HG03159 (cell line): Measurements from ENCODE around the gene PTPRN2.
"Not testable (repeated sequence)": the region's sequence is repeated elsewhere in the genome, so short reads cannot be mapped to it uniquely, and the experiment has no call there.

Source experiments
- ATAC-seq: cut with Tn5 transposase; IDR thresholded peaks from one replicate; pipeline ENCODE4 v1.9.1; 2021; ENCODE audit warnings: mild to moderate bottlenecking, moderate library complexity; ENCODE audit not compliant: unreplicated experiment

The PTPRN2 gene

DNA sequence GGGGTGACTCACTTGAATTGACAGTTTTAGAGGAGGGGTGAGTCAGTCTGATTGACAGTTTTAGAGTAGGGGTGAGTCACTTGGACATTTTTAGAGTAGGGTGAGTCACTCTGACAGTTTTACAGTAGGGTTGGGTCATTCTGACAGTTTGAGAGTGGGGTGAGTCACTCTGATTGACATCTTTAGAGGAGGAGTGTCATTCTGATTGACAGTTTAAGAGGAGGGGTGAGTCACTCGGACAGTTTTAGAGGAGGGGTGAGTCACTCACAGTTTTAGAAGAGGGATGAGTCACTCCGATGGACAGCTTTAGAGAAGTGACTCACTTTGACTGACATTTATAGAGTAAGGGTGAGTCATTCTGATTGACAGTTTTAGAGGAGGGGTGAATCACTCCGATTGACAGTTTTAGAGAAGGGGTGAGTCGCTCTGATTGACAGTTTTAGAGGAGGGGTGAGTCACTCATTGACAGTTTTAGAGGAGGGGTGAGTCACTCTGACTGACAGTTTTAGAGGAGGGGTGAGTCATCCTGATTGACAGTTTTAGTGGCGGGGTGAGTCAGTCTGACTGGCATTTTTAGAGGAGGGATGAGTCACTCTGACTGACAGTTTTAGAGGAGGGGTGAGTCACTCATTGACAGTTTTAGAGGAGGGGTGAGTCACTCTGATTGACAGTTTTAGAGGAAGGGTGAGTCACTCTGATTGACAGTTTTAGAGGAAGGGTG is 655.0 kb downstream of the PTPRN2 start:
- no peak for ATAC-seq

DNA sequence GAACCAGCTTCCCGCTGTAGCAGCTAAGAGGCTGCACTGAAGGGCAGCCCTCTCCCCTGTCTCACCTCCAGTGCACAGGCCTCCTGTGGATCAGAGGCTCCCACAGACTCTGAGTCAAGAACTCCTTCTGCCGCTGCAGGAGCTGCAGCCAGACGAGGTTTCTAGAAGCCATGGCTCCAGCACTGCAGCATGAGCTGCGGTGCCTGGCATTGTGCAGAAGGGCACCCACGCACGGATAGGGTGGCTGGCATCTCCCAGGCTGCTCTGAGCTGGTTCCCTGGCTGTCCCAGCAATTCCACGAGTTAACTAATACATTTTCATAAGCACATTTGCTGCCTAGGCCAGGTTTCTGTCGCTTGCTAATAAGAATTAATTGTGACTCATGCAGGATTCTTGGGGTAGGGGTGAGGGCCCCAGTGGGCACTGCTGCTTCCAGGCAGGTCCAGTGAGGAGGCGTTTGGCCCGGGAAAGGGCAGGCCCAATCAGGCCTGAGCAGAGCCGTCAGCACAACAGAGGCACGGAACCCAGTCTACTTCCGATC is 656.6 kb downstream of the PTPRN2 start:
- ATAC-seq = no peak

DNA sequence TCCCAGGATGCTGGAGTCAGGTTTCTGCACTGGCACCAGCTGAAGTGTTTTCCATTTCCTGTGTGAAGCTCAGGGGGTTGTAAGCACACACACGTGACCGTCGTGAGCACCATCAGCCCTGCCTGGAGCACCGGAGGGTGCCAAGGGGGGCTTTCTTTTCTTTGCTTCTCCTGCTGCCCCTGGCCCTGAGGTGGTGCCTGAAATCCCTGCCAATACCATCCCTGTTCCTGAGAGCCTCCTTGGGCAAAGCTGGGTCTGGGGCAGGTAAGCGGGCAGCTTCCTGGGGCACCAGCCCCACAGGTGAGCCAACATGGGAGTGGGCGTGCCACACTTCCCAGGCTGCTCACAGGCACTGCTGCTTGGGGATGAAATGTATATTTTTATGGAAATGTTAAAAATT is 657.2 kb downstream of the PTPRN2 start:
- ATAC-seq = no peak

DNA sequence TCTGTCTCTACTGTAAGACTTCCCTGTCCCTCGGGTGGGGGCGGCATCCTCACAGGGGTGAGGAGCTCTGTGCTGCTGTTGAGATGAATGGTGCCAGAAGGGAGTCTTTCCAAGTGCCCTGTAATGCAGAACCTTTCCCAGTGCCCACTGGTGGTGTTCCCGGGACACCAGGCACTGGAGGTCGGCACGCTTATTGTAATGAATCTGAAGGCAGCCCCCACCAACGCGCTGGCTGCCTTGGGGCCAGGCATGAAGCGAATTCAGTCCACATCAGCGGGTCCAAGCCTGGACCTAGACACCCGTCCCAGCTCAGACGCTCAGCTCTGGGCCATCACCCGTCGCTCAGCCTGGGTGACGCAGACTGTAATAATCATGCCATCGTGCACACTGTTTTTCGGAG is 658.0 kb downstream of the PTPRN2 start:
- ATAC-seq = no peak

DNA sequence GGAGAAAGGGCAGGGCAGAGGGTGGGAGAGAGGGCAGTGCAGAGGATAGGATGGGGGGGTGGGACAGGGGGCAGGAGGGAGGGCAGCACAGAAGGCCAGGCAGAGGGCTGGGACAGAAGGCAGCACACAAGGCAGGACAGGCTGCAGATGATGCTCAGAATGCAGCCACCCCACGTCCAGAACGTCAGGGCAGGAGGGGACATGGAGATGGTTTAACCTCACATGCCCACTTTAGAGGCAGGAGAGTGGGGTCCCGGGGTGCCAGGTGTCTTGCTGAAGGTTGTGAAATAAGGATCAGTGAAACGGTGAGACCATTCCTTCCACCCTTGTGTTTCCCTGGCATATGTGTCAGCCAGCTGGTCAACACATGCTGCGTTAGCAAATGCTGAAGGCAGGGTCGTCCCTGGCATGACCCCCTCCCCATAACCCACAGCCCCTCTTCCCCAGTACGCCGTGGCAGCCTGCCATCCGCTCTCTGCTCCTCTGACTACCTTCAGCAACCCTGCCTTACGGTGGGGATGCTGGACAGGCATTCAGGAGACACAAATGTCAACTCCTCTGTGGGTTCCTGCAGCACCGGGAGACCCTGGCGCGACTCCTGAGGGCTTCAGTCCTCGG is 658.7 kb downstream of the PTPRN2 start:
- ATAC-seq = no peak

DNA sequence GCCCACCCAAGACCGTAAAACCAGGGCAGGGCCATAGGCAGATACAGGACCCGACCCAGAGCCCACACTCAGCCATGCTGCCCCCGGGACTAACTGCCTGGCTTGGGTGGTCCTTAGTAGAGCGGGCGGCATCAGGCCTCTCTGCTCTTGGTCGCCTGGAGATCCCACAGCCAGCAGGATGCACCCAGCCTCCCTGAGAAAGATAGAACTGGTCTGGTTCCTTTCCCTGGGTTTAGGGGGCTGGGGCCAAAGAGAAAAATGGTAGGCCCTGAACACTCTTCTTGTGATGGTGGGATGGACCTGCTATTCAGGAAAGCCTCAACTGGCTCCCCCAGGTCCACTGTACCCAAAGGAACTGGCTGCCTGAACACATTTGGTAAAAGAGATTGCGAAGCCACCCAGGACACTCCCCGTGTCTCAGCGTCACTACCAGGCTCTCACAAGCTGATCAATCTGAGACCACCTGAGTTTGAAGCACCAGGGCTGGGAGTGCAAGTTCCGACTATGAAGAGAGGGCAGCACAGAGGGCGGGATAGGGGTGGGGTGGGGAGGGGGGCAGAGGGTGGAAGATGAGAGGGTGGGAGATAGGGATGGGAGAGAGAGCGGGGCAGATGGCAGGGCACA is 659.3 kb downstream of the PTPRN2 start:
- no peak for ATAC-seq

DNA sequence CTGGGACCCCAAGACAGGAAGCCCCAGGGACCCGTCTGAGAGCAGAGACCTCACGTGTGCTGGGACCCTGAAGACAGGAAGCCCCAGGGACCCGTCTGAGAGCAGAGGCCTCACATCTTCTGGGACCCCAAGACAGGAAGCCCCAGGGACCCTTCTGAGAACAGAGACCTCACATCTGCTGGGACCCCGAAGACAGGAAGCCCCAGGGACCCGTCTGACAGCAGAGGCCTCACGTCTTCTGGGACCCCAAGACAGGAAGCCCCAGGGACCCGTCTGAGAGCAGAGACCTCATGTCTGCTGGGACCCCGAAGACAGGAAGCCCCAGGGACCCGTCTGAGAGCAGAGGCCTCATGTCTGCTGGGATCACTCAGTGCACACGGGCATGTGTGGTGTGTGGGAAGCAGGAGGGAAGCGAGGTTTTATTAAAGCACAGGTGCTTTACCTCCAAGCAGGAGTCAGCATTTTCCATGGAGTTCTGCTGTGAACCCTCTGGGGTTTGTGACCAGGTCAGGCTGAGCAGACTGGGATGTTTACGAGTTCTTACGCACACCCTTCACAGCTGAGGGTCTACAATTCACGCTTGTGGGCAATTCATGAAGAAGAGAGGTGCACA is 660.2 kb downstream of the PTPRN2 start:
- ATAC-seq = no peak

DNA sequence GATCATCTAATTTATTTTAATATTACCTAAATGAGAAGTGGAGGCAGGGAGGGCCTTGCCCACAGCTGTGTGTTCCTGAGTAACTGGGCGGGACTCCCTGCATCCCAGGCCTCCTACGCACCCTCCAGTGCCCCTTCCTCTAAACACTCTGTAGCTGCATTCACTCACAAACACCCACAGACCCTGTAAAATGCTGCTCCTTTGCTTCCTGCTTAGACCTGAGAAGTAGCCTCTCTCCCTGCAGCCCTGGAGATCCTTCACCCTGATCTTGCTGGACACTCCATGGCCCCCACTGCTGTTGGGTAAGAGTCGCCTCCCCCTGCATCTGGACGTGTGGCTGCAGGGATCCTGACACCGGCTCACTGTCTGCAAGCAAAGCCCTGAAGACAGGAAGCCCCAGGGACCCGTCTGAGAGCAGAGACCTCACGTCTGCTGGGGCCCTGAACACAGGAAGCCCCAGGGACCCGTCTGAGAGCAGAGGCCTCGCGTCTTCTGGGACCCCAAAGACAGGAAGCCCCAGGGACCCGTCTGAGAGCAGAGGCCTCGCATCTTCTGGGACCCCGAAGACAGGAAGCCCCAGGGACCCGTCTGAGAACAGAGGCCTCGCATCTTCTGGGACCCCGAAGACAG is 661.0 kb downstream of the PTPRN2 start:
- ATAC-seq = no peak

DNA sequence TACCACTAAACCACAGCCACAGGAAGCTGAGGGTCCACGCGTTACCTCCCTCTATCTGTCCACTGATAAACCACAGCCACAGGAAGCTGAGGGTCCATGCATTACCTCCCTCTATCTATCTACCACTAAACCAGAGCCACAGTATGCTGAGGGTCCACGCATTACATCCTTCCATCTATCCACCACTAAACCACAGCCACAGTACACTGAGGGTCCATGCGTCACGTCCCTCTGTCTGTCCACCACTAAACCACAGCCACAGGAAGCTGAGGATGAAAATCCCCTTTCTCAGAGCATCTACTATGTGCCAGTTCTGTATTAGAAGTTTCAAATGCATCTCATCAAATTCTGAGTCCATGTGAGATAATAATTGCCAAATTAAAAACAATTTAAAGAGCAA is 661.5 kb downstream of the PTPRN2 start:
- ATAC-seq = no peak

DNA sequence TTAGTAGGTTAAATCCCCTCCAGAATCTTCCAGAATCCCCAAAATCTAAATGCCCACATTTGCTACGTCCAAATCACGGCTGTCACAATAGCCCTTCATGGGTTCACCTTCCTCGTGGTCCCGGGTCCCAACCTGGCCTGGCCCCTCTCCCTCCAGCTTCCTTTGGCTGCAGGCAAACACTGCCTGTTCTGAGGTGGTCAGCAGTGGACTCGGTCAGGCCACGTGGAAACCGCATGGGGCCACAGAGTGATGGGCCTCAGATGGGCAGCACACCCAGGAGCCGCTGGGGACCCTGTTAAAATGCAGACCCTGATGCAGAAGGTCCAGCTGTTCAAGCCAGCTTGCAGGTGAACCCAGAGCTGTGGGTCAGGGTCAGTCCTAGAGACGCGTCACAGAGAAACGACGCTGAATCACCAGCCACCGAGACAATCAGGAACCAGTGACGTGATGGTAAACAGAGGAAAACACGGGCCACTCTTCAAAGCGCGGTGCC is 662.2 kb downstream of the PTPRN2 start:
- ATAC-seq = no peak

DNA sequence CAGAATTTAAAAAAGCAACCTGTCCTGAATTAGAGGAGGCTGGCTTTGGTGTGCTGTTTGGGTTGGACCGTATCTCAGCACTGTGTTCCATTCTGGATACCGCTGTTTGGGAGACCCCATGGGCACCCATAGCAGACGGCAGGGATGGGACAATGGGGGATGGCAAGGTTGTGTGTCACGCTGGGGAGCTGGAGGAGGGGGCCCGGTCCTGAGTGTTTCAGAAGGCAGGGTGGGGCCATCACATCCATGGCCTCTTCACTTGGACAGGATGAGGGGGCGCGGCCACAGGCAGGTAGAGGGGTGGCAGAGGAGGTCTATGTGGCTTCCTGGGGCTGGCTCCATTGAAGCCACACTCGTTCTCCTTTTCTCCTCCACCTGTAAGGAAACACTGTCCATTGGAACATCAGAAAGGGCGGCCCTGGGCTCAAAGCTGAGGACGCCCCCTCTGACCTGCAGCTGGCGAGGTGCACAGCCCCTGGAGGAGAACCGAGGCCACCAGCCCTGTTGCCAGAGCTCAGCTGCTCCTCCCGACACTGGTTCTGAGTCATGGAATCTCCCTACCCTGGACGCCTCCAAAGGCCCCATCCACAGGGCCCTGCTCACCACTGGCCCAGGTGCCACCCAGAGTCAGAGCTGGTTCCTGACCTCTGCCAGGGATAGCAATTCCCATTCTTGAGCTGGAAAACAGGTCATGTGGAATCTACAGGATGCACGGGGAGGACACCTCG is 663.6 kb downstream of the PTPRN2 start:
- no peak for ATAC-seq

DNA sequence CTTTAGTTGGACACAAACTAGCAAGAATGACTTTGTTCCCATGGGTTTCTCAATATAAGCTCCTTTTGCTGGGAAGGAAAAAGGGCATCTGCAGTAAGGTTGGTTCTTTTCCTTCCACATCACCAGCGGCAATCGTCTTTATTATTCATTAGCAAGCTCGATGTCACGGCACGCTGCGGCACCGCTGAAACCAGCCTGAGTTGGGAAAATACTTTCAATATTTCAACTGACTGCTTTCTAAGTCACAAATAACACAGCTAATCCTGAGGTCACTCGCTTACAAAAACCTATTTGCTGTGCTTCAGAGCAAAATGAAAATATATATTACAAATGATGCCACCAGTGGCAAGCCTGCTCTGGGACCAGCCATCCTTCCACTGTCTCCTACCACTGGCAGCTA is 665.0 kb downstream of the PTPRN2 start:
- ATAC-seq = no peak

DNA sequence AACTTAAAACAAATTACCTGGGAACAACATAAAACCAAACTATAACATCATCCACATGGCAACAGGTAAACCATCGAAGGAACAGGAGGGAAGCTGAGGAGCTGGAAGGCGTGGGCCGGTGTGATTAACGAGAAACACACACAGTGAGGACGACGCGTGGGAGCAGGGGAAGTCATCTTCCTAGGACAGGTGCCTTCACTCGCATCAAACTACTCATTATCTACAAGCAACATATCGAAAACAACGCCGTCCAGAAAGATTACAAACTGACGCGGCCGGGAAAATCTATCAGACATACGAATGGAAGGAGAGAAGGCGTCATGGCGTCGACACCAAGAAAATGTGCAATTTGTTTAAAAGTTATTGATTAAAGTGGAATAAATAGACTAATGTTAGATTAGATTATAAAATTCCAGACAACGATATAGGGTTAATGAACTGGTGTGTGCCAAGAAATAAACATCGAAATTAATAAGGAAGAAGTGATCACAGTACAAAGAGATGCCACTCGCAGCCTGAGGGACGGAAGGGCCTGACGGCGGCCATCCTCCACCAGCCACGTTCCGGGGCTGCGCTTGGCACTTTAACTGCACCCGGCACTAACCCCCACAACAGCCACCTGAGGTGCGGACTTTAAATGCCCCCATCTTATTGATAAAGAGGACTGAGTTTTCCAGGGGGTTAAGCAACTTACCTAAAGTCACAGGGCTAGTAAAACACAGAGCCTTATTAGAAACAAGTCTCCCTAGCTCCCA is 669.1 kb downstream of the PTPRN2 start:
- no peak for ATAC-seq

DNA sequence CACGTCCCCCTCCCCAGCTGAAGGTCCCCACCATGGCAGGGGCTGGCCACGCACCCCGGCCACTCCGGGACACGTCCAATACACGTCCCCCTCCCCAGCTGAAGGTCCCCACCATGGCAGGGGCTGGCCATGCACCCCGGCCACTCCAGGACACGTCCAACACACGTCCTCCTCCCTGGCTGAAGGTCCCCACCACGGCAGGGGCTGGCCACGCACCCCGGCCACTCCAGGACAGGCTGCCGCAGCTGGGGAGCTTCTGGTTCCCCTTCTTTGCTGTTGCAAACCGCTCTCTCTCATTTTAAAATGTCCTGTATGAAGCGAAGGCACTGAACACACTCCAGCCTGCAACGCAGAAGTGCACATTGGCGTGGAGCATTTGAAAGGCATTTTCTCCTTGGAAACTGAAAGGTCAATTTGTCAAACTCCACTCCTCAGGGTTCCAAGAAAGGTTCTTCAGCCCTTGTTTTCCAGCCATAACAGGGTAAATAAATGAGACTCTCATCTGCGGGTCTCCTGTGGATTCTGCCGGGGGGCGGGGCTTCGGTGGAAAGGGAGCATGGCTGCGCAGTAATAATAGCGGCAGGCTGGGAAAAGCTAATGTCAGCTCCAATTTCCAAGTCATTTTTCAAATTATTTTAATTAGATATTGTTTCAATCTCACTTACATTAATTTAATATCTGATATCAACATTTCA is 670.5 kb downstream of the PTPRN2 start:
- no peak for ATAC-seq

DNA sequence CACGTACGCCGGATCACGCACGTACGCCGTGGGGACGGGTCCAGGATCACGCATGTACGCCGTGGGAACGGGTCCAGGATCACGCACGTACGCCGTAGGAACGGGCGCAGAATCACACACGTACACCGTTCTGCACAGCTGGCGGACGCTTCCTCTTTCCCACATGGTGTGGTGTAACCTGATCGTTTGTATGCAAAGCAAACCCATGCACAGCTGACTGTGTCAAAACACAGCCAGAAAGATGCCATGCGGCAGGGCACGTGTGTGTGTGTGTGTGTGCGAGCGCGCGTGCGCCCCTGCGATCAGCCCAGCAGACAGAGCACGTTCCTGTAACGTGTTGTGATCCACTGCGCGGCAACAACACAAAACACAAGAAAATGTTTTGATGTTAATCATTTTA is 677.2 kb downstream of the PTPRN2 start:
- no peak for ATAC-seq

DNA sequence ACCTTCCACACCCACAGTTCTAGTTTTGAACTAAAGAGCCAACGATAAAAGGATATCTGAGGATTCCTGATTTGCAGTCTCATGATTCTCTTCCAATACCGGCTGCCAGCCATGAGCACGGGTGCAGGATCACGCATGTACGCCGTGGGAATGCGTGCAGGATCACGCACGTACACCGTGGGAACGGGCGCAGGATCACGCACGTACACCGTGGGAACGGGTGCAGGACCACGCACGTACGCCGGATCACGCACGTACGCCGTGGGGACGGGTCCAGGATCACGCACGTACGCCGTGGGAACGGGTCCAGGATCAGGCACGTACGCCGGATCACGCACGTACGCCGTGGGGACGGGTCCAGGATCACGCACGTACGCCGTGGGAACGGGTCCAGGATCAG is 677.6 kb downstream of the PTPRN2 start:
- not testable (repeated sequence) for ATAC-seq

DNA sequence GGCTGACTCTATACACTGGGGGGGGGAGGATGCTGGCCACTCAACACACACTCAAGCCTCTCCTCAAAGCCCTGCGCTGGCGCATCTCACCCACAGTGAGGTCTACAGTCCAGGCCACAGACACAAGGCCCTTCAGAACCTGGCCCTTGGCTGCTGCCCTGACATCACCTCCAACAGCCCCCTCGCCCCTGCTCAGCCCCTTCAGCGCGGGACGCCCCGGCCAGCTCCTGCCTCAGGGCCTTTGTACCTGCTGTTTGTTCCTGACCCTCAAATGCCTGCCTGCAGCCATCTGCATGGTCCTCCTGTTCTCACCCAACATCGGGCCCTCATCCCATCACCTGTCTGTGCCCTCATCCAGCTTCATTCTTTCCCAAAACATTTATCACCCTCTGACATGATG is 678.3 kb downstream of the PTPRN2 start:
- ATAC-seq = no peak

DNA sequence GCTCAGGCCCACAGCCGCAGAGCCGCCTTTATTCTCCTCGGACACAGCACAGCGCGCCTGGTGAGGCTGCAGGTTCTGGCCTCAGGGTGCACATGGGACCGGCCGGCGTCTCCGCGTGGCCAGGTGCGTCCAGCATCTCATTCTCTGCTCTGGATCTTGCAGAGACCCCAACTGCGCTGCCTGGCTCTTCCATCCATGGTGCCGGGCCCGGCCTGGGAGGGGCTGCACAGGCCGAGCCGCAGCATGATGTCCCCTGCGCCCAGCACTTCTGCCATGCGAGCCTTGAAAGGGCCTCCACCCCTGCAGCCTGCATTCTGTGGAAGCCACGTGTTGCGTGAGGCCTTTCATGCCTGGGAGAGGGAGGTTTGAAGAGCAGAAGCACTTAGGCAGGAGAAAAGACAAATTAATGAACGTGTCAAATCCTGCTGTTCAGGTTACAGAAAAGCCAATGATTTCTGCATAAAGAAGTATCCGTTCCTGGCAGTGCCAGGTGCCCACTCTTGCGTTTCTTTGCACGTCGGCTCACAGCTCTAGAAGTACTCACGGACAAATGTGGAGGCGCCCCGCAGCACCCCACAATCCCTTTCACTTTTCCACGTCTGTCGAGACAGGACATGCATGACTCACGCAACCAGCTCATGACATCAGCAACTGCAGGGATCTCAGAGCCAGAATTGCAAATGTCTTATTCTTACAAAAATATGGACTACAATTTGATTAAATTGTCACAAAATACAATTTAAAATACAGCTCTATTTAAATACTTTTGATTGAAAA is 679.4 kb downstream of the PTPRN2 start:
- ATAC-seq = no peak
